ENCODE measurements around the gene SNAPC4.

SNAPC4 gene

GRCh38 chr9:136398286-136398685 is 1.7 kb downstream of the SNAPC4 start:
- Mint-ChIP-seq H3K27me3 (ENCODE audit: low read depth, poor library complexity) (no peaks in the 10 kb centered on the region), H3K4me1 (peaks cover 14% of the 10 kb centered on the region), H3K36me3 (ENCODE audit: low read depth) (peaks cover 20% of the 10 kb centered on the region), H3K27ac (no peak overlapping the region), H3K9me3 (no peaks in the 10 kb centered on the region), H3K4me3 (peak overlapping the region; percentile 88)
- no peak for TF ChIP-seq CTCF (IDR thresholded peaks at IDR 0.05)
- DNase-seq, result no peak

DNA sequence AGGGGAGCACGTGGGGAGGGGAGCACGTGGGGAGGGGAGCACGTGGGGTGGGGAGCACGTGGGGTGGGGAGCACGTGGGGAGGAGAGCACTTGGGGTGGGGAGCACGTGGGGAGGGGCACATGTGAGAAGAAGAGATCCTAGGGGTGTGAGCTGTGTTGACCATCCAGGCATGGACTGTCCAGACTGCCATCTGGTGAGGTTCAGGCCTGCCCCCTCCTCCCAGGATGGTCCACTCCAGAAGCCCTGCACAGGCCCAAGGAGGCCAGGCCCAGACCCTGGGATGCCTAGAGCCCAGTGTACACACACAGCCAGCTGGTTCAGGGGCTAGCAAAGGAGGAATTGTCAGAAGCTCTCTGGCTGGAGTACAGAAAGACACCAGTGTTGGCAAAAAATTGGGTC is 2.3 kb downstream of the SNAPC4 start:
- no peak for TF ChIP-seq CTCF (IDR thresholded peaks at IDR 0.05)
- no peak for DNase-seq
- no peak overlapping the region for H3K27ac Mint-ChIP-seq
- H3K4me1 Mint-ChIP-seq, result peaks cover 14% of the 10 kb centered on the region
- H3K36me3 Mint-ChIP-seq (ENCODE audit: low read depth), result peaks cover 20% of the 10 kb centered on the region
- no peak overlapping the region for H3K4me3 Mint-ChIP-seq
- no peaks in the 10 kb centered on the region for H3K9me3 Mint-ChIP-seq
- H3K27me3 Mint-ChIP-seq (ENCODE audit: low read depth, poor library complexity), result no peaks in the 10 kb centered on the region

GRCh38 chr9:136396219-136396515 is 3.8 kb downstream of the SNAPC4 start:
- H3K4me3 Mint-ChIP-seq, result no peak overlapping the region
- H3K27ac Mint-ChIP-seq, result no peak overlapping the region
- DNase-seq, result no peak
- no peaks in the 10 kb centered on the region for H3K27me3 Mint-ChIP-seq (ENCODE audit: low read depth, poor library complexity)
- peaks cover 18% of the 10 kb centered on the region for H3K36me3 Mint-ChIP-seq (ENCODE audit: low read depth)
- H3K9me3 Mint-ChIP-seq, result no peaks in the 10 kb centered on the region
- peaks cover 14% of the 10 kb centered on the region for H3K4me1 Mint-ChIP-seq
- TF ChIP-seq CTCF (IDR thresholded peaks at IDR 0.05), result no peak

GRCh38 chr9:136395345-136396218 is 4.4 kb downstream of the SNAPC4 start:
- no peak for TF ChIP-seq CTCF (IDR thresholded peaks at IDR 0.05)
- H3K4me1 Mint-ChIP-seq, result peaks cover 14% of the 10 kb centered on the region
- DNase-seq, result no peak
- no peak overlapping the region for H3K4me3 Mint-ChIP-seq
- H3K27ac Mint-ChIP-seq, result no peak overlapping the region
- no peaks in the 10 kb centered on the region for H3K27me3 Mint-ChIP-seq (ENCODE audit: low read depth, poor library complexity)
- peaks cover 21% of the 10 kb centered on the region for H3K36me3 Mint-ChIP-seq (ENCODE audit: low read depth)
- no peaks in the 10 kb centered on the region for H3K9me3 Mint-ChIP-seq

DNA sequence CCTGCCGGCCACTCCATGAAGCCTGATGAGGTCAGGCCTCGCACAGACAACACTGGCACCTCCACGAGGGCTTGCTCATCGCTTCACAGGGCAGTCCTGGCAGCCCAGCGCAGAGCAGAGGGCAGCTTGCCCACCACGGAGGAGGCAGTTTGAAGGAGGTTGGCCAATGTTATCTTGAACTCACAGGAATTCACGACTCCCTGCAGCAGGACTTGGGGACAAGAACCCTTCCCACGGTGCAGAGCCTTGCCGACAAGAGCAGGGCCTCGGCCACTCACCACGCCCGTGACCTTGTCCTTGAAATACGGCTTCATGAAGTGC is 5.0 kb downstream of the SNAPC4 start:
- H3K27me3 Mint-ChIP-seq (ENCODE audit: low read depth, poor library complexity), result no peaks in the 10 kb centered on the region
- no peak overlapping the region for H3K27ac Mint-ChIP-seq
- H3K36me3 Mint-ChIP-seq (ENCODE audit: low read depth), result peaks cover 26% of the 10 kb centered on the region
- DNase-seq, result no peak
- no peaks in the 10 kb centered on the region for H3K9me3 Mint-ChIP-seq
- H3K4me1 Mint-ChIP-seq, result peaks cover 14% of the 10 kb centered on the region
- no peak for TF ChIP-seq CTCF (IDR thresholded peaks at IDR 0.05)
- no peak overlapping the region for H3K4me3 Mint-ChIP-seq

DNA sequence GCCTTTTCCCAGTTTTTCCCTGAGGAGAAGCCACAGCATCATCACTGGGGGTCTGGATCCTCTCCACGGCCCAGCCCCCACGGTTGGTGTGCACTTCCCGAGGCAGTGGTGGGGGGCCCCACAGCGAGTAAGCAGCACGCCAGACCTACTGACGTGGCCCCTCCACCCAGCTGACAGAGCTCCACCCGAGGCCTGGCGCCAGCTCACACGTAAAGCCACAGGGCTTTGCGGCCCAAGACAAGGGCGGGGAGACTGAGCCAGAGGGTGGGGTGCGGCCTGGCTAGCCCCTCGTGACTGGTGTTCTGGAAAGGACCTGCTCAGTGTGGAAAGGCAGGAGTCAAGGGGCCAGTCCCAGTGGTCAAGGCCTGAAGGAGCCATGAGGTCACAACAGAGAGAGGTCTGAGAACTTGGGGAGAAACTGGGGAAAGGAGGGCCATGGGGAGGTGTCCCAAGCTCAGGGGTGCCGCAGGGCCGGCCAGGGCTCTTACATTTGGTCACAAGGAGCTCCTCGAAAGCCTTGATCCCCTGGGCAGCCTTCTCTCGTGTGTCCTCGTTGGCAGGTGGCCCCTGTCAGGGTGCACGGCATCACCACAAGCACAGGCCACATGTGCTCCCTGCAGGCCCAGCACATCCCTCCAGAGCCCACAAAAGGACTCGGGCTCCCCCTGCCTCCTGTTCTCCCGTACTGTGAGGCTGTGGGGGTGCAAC is 5.5 kb downstream of the SNAPC4 start:
- DNase-seq, result no peak
- Mint-ChIP-seq H3K27ac (no peak overlapping the region), H3K4me1 (peaks cover 14% of the 10 kb centered on the region), H3K27me3 (ENCODE audit: low read depth, poor library complexity) (no peaks in the 10 kb centered on the region), H3K36me3 (ENCODE audit: low read depth) (peaks cover 31% of the 10 kb centered on the region), H3K4me3 (no peak overlapping the region), H3K9me3 (no peaks in the 10 kb centered on the region)
- TF ChIP-seq CTCF (IDR thresholded peaks at IDR 0.05), result no peak
